HUES6 (cell line): ENCODE results near the gene MACROD2.

Experiments used
- H3K27ac ChIP-seq: 2 replicates; pipeline ENCODE4 v1.7.0; 2013; ENCODE audit warnings: low read depth, mild to moderate bottlenecking, low read length, inconsistent platforms
- H3K27me3 ChIP-seq: 2 replicates; pipeline ENCODE4 v1.6.1; 2013; ENCODE audit warnings: low read length; ENCODE audit not compliant: control insufficient read depth, insufficient read depth
- H3K36me3 ChIP-seq: 2 replicates; pipeline ENCODE4 v1.6.1; 2013; ENCODE audit warnings: low read length; ENCODE audit not compliant: control insufficient read depth, insufficient read depth
- H3K4me1 ChIP-seq: 2 replicates; pipeline ENCODE4 v1.6.1; 2013; ENCODE audit warnings: low read length; ENCODE audit not compliant: control insufficient read depth, insufficient read depth
- H3K4me3 ChIP-seq: 2 replicates; pipeline ENCODE4 v1.5.1; 2013; ENCODE audit warnings: low read depth, low read length
- H3K9ac ChIP-seq: one replicate; pipeline ENCODE4 v1.6.1; 2013; ENCODE audit warnings: mild to moderate bottlenecking, low read length
- H3K9me3 ChIP-seq: 2 replicates; pipeline ENCODE4 v1.6.1; 2013; ENCODE audit warnings: low read depth, low read length; ENCODE audit not compliant: control insufficient read depth, insufficient read depth

Gene MACROD2

DNA sequence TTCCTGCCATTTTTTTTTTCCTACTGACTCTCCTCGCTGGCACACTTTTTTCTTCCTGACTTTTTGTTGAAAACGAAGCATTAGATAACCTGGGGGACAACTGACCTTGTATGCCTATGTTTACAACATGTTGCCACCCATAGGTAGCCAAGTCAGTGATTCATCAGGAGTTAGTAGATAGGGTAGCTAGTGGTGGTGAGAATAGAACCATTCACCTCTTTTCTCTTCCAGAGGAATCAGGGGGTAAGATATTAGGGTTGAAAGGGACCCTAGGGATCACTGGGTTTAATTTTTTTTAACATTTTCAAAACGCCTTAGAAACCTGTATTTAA lies 770.0 kb downstream of the MACROD2 start:
- H3K9me3 ChIP-seq, result no peaks in the 10 kb centered on the region

DNA sequence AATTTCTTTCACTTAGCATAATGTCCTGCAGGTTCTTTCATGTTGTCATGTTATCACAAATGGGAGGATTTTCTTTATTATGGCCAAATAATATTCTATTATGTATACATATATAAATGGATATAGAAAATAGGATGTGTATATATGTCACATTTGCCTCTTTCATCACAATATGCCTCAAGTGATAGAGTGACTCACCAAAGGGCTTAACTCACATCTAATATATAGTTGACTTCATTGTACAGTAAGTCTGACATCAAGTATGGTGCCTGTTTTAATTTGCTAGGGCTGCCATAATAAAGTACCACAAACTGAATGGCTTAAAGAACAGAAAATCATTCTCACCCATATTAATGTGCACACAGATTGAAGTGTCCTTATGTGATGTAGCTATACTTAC lies 778.2 kb downstream of the MACROD2 start:
- H3K27me3 ChIP-seq, result no peaks in the 10 kb centered on the region
- H3K36me3 ChIP-seq, result no peaks in the 10 kb centered on the region
- no peak overlapping the region for H3K9ac ChIP-seq
- H3K4me3 ChIP-seq, result no peak overlapping the region
- H3K9me3 ChIP-seq, result 0 out of 2 replicates have a peak, but pooled peaks cover 2% of the 10 kb centered on the region
- no peaks in the 10 kb centered on the region for H3K4me1 ChIP-seq
- no peak overlapping the region for H3K27ac ChIP-seq

More for the DNA sequence above, 770.0 kb downstream of the MACROD2 start:
- Histone ChIP-seq H3K36me3 (no peaks in the 10 kb centered on the region), H3K27ac (no peak overlapping the region), H3K4me3 (no peak overlapping the region), H3K4me1 (no peaks in the 10 kb centered on the region), H3K27me3 (no peaks in the 10 kb centered on the region), H3K9ac (no peak overlapping the region)

- Histone ChIP-seq H3K9me3 (0 out of 2 replicates have a peak, but pooled peaks cover 2% of the 10 kb centered on the region), H3K4me3 (no peak overlapping the region), H3K9ac (no peak overlapping the region), H3K36me3 (no peaks in the 10 kb centered on the region), H3K4me1 (no peaks in the 10 kb centered on the region), H3K27ac (no peak overlapping the region), H3K27me3 (no peaks in the 10 kb centered on the region)
Measured at GRCh38 chr20:14775778-14776177, 780.5 kb downstream of the MACROD2 start.

DNA sequence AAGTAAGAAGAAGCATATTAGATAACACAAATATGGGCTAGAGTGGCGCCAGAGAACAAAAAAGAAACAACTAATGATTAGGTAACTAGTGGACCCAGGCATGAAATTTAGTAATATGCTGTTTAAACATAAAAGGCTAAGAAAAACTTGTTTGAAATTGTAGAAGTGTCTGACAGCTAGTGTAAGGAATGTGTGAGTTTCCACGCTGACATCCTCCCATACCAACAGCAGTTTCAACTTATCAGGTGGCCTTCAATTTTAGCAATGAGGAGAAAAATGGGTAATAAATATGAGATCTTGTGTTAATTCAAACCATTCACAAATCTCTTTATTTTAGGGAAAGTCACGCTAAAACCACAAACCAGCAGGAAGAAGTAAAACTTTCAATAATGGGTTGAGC lies 782.3 kb downstream of the MACROD2 start:
- H3K4me1 ChIP-seq, result peaks cover 2% of the 10 kb centered on the region; the same call in 1 of the 2 replicates
- H3K9me3 ChIP-seq, result no peaks in the 10 kb centered on the region
- H3K27ac ChIP-seq, result no peak overlapping the region

GRCh38 chr20:14778096-14778495 lies 782.8 kb downstream of the MACROD2 start:
- H3K27ac ChIP-seq, result no peak overlapping the region
- H3K27me3 ChIP-seq, result no peaks in the 10 kb centered on the region
- H3K4me3 ChIP-seq, result no peak overlapping the region
- no peaks in the 10 kb centered on the region for H3K36me3 ChIP-seq
- H3K9me3 ChIP-seq, result no peaks in the 10 kb centered on the region
- no peak overlapping the region for H3K9ac ChIP-seq
- peaks cover 7% of the 10 kb centered on the region; the same call in 1 of the 2 replicates for H3K4me1 ChIP-seq

More for the DNA sequence above, 782.3 kb downstream of the MACROD2 start:
- Histone ChIP-seq H3K36me3 (no peaks in the 10 kb centered on the region), H3K27me3 (no peaks in the 10 kb centered on the region), H3K9ac (no peak overlapping the region), H3K4me3 (no peak overlapping the region)

DNA sequence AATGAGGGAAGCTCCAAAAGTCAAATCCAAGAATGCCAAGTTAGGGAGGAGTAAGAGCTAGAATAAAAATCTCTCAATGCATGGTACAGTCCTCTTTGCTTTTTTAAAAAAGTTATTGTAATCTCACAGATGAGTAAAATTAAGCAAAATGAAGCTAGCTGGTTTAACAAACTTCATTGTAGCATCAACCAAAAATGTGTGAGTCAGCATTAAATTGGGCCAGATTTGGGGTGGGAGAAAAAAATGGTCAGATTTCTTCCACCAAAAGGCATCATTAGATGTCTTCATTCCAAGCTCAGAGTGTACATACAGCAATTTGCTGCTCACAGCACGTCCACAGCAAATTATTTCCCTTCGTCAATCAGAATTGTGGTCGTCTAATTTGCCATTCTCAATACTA lies 783.6 kb downstream of the MACROD2 start:
- Histone ChIP-seq H3K9ac (no peak overlapping the region), H3K36me3 (no peaks in the 10 kb centered on the region), H3K9me3 (no peaks in the 10 kb centered on the region), H3K27ac (no peak overlapping the region), H3K4me3 (no peak overlapping the region), H3K27me3 (no peaks in the 10 kb centered on the region), H3K4me1 (peaks cover 8% of the 10 kb centered on the region; the same call in 1 of the 2 replicates)

GRCh38 chr20:14780508-14780907 lies 785.2 kb downstream of the MACROD2 start:
- Histone ChIP-seq H3K9ac (no peak overlapping the region), H3K4me1 (peaks cover 8% of the 10 kb centered on the region; the same call in 1 of the 2 replicates), H3K36me3 (no peaks in the 10 kb centered on the region), H3K27me3 (no peaks in the 10 kb centered on the region), H3K4me3 (no peak overlapping the region), H3K27ac (no peak overlapping the region), H3K9me3 (no peaks in the 10 kb centered on the region)

DNA sequence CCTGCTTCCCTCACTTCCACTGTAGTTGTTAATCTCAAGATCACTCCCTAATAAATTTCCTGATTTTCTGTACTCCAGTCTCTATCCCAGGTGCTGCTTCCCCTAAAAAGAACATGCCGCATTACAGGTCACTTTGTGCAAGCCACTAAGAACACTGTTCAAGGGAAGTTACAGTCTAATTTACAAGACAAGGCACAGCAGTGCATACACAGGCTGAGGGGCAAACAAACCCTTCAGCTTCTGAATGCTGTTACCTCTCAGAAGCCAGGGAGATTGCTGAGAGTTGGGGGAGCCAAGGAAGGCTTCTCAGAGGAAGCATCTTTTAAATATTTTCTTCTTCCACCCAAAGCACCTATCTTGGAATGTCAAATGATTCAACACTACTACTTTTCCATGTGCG lies 787.4 kb downstream of the MACROD2 start:
- H3K27ac ChIP-seq, result no peak overlapping the region
- H3K9me3 ChIP-seq, result no peaks in the 10 kb centered on the region
- H3K36me3 ChIP-seq, result no peaks in the 10 kb centered on the region
- no peaks in the 10 kb centered on the region for H3K27me3 ChIP-seq
- no peak overlapping the region for H3K4me3 ChIP-seq
- H3K9ac ChIP-seq, result no peak overlapping the region
- H3K4me1 ChIP-seq, result peaks cover 8% of the 10 kb centered on the region; the same call in 1 of the 2 replicates

DNA sequence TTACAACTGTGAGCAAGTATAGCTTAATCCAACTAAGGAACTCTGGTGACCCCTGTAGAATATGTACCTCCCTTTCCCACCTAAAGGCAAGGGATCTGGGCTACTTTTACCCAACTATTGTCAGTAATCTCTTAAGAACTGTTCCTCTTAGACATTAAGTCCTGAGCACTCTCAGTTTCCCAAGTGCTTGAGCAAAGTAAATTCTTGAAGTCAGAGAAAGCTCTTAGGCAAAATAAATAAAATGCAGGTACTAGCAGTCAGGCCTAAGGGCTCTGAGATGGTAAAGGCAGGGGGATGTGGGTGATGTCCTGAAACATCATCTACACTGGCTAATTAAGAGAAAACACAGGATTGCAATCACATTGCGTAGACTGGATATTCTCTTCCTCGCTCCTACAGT lies 788.5 kb downstream of the MACROD2 start:
- no peaks in the 10 kb centered on the region for H3K36me3 ChIP-seq
- no peak overlapping the region for H3K27ac ChIP-seq
- H3K9me3 ChIP-seq, result no peaks in the 10 kb centered on the region
- H3K9ac ChIP-seq, result no peak overlapping the region
- H3K4me3 ChIP-seq, result no peak overlapping the region
- no peaks in the 10 kb centered on the region for H3K27me3 ChIP-seq
- H3K4me1 ChIP-seq, result peaks cover 8% of the 10 kb centered on the region; the same call in 1 of the 2 replicates

GRCh38 chr20:14785065-14785743 lies 789.9 kb downstream of the MACROD2 start:
- H3K4me1 ChIP-seq, result peaks cover 8% of the 10 kb centered on the region; the same call in 1 of the 2 replicates
- H3K9ac ChIP-seq, result no peak overlapping the region
- no peak overlapping the region for H3K27ac ChIP-seq
- H3K36me3 ChIP-seq, result no peaks in the 10 kb centered on the region
- no peak overlapping the region for H3K4me3 ChIP-seq
- no peaks in the 10 kb centered on the region for H3K9me3 ChIP-seq
- no peaks in the 10 kb centered on the region for H3K27me3 ChIP-seq

DNA sequence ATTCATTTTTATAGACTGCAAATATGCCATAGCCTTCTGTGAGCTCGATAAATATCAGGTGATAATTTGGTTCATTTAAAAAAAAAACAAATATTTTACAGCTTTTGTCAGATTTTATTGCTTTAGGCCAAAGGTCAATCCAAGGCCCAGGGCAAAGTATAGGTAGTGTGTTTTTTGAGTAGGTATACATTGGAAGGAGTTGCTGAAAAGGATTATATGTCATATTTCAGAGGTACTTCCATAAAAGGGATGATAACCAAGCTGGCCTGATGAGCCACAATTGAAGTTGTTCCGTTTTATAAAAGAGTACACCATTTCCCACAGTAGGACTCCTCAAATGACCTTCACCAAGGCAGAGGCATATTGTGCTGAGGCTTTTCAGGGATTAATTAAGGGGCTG lies 794.9 kb downstream of the MACROD2 start:
- H3K4me1 ChIP-seq, result no peaks in the 10 kb centered on the region
- H3K9ac ChIP-seq, result no peak overlapping the region
- H3K4me3 ChIP-seq, result no peak overlapping the region
- no peaks in the 10 kb centered on the region for H3K9me3 ChIP-seq
- H3K27ac ChIP-seq, result no peak overlapping the region
- H3K36me3 ChIP-seq, result no peaks in the 10 kb centered on the region
- no peaks in the 10 kb centered on the region for H3K27me3 ChIP-seq
